ENCODE results near the gene PRKAA2.
"Not testable (repeated sequence)": the region's sequence is repeated elsewhere in the genome, so short reads cannot be mapped to it uniquely, and the experiment has no call there.

PRKAA2 gene

DNA sequence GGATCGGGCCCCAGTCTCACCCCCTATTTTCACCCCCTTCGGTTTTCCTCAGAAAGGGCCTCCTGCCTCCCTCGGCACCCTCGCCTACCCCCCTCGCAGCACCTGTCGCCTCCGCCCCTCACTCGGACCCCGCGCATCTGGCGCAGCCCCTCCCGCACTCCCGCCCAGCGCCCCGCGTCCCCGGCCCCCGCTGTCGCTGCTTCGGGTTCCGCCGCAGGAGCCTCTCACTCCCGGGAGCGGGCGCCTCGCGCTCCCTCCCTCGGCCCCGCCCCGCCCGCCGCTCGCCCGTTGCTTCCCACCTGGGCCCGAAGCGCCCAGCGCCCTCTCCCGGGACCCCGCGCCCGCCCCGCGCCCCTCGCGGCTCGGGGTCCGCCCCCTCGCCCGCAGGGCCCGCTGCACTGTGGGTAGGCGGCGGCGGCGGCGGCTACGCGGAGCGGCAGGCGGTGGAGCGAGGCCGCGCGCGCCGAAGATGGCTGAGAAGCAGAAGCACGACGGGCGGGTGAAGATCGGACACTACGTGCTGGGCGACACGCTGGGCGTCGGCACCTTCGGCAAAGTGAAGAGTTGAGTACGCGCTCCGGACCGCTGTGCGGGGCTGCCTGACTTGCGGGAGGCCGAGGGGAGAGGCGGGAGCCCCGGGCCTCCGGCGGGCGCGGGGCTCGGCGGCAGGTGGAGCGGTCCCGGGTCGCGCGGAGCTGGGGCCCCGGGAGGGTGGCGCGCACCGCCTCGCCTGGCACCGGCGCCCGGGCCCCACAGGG is at the start of gene PRKAA2:
TSS of gene PRKAA2 (plus strand) at position 396 of the 758 bp plus-strand sequence. CDS start at position 470, 74 bp downstream.
- TF ChIP-seq, protein P1, sequence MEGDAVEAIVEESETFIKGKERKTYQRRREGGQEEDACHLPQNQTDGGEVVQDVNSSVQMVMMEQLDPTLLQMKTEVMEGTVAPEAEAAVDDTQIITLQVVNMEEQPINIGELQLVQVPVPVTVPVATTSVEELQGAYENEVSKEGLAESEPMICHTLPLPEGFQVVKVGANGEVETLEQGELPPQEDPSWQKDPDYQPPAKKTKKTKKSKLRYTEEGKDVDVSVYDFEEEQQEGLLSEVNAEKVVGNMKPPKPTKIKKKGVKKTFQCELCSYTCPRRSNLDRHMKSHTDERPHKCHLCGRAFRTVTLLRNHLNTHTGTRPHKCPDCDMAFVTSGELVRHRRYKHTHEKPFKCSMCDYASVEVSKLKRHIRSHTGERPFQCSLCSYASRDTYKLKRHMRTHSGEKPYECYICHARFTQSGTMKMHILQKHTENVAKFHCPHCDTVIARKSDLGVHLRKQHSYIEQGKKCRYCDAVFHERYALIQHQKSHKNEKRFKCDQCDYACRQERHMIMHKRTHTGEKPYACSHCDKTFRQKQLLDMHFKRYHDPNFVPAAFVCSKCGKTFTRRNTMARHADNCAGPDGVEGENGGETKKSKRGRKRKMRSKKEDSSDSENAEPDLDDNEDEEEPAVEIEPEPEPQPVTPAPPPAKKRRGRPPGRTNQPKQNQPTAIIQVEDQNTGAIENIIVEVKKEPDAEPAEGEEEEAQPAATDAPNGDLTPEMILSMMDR (IDR thresholded peaks at IDR 0.05; ENCODE audit: low read depth, low read length, missing control alignments) = no peak
- peak within 1 kb of the TSS; percentile 21 for H3K4me3 ChIP-seq (ENCODE audit: low read depth, low read length)
- DNase-seq (ENCODE audit: low read depth) = no peak

DNA sequence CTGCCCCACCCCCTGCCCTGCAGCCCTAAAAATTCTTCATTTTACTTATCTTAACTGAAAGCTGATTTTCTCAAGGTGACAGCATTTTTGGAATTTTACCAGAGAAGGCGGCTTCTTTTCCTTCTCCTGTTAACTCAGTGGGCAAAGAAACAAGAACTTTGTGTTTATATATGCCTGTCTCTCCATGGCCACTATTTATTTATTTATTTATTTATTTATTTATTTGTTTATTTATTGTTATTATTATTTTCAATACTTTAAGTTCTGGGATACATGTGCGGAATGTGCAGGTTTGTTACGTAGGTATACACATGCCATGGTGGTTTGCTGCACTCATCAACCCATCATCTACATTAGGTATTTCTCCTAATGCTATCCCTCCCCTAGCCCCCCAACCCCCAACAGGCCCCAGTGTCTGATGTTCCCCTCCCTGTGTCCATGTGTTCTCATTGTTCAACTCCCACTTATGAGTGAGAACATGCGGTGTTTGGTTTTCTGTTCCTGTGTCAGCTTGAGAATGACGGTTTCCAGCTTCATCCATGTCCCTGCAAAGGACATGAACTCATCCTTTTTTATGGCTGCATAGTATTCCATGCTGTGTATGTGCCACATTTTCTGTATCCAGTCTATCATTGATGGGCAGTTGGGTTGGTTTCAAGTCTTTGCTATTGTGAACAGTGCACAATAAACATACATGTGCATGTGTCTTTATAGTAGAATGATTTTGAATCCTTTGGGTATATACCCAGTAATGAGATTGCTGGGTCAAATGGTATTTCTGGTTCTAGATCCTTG is 49.5 kb upstream of the PRKAA2 start:
- DNase-seq (ENCODE audit: low read depth); H3K4me3 ChIP-seq (ENCODE audit: low read depth, low read length): not testable (repeated sequence)

DNA sequence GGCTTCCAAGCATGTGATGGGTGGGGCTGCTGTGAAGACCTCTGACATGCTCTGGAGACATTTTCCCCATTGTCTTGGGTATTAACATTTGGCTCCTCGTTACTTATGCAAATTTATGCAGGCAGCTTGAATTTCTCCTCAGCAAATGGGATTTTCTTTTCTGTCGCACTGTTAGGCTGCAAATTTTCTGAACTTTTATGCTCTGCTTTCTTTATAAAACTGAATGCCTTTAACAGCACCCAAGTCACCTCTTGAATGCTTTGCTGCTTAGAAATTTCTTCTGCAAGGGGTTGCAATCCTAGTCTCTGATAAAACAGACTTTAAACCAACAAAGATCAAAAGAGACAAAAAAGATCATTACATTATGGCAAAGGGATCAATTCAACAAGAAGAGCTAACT is 35.0 kb upstream of the PRKAA2 start:
- DNase-seq (ENCODE audit: low read depth) = not testable (repeated sequence)

DNA sequence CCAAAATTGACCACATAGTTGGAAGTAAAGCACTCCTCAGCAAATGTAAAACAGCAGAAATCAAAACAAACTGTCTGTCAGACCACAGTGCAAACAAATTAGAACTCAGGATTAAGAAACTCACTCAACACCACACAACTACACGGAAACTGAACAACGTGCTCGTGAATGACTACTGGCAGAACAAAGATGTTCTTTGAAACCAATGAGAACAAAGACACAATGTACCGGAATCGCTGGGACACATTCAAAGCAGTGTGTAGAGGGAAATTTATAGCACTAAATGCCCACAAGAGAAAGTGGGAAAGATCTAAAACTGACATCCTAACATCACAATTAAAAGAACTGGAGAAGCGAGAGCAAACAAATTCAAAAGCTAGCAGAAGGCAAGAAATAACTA is 34.3 kb upstream of the PRKAA2 start:
- not testable (repeated sequence) for DNase-seq (ENCODE audit: low read depth)

More for the DNA sequence above, 35.0 kb upstream of the PRKAA2 start:
- not testable (repeated sequence) for H3K4me3 ChIP-seq (ENCODE audit: low read depth, low read length)

DNA sequence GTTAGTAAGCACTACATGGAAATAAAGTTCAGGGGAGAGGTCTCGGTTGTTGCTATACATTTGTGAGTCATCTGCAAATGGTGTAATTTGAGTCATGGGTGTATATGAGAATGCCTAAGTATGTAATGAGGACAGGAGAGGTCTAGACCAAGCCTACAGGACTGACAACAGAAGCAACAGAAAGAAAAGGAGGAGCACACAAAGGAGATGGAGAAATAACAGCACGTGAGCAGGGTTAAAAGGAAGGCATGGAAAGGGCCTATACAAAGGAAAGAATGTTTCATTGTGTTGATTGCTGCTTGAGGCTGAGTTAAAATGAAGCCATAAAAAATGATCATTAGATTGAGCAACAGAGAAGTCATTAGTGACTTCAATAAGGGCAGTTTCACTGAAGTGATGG is 28.0 kb upstream of the PRKAA2 start:
- no peak overlapping the region for H3K4me3 ChIP-seq (ENCODE audit: low read depth, low read length)
- no peak for DNase-seq (ENCODE audit: low read depth)
- TF ChIP-seq, protein P1 (IDR thresholded peaks at IDR 0.05; ENCODE audit: low read depth, low read length, missing control alignments) = no peak

More for the DNA sequence above, 34.3 kb upstream of the PRKAA2 start:
- H3K4me3 ChIP-seq (ENCODE audit: low read depth, low read length) = not testable (repeated sequence)

DNA sequence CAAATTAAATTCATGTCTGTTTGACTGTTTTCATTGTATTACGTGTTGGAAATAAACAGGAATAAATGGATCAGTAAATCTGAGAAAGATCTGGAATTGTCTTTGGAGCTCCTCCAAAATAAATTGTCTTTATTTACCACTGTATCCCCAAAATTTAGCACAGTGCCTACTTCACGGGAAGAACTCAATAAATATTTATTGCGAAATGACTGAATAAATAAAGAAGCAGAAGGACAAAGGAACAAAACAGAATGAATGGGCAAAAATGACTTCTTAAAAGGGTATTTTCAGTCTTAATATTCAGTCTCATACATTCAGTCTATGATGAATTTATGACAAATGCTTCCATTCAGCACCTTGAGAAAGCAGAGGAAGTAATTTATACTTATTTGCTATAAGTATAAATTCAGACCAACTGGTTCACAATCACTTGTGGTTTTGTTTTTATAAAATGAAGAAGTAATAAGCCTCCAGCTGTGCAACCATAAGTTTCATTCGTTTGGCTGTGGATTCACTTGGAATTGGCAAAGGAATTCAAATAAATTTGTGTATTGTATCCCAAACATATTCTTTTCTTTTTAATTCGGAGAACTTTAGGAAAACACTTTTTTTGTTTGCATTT is 19.2 kb upstream of the PRKAA2 start:
- DNase-seq (ENCODE audit: low read depth) = no peak
- TF ChIP-seq, protein P1 (IDR thresholded peaks at IDR 0.05; ENCODE audit: low read depth, low read length, missing control alignments) = no peak
- H3K4me3 ChIP-seq (ENCODE audit: low read depth, low read length) = no peak overlapping the region

DNA sequence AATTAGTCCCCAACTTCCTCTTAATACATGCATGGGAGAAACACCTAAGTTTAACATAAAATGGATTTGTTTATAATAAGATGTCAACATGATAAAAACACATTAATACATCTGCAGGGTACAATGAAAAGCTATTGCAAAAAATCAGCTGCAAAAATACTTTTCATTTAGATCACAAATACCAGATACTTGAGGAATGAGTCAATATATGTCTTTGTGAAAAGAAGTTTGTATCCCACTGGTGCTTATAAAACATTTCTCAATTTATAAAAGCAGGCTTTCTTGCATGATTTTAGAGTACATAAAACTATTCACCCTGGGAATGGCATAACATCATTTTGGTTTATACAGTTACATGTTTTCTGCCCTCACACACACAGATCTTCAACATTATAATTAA is 18.6 kb upstream of the PRKAA2 start:
- no peak for DNase-seq (ENCODE audit: low read depth)
- TF ChIP-seq, protein P1 (IDR thresholded peaks at IDR 0.05; ENCODE audit: low read depth, low read length, missing control alignments) = no peak
- H3K4me3 ChIP-seq (ENCODE audit: low read depth, low read length) = no peak overlapping the region

DNA sequence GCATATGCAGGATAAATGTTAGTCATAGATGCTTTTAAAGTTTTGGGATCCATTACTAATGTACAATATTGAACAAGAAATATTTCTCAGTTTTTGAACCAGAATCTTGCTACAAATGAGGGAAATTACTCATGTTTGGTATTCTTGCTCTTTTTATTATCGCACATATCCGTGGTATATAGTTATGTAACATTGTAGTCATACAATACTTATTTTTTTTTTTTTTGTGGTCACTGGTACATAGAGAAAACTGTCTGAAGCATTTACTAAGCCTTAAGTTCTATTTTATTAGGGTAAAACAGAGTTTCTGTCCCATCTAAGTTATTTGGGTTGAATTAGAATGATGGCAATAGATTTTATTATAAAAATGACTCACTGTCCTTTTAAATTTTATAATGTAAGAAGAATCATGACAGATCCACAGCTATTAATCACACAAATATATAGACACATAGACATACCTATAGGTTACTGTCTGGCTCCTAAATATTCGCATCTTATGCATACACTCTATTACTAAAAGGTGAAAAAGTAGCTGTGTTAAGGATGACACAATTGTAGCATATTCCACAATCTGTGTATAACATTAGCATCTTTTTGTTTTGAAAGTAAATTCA is 18.0 kb upstream of the PRKAA2 start:
- H3K4me3 ChIP-seq (ENCODE audit: low read depth, low read length) = no peak overlapping the region
- TF ChIP-seq, protein P1 (IDR thresholded peaks at IDR 0.05; ENCODE audit: low read depth, low read length, missing control alignments) = no peak
- no peak for DNase-seq (ENCODE audit: low read depth)

All from GM12864 (cell line).